HEK293 (cell line): ENCODE results near the gene GLRA3.

ENCODE experiments used
- CTCF ChIA-PET: fragments of 350-600 bp; formaldehyde crosslinking; extraction: SDS; loops from one replicate; lab custom pipeline; 2021; ENCODE audit warnings: antibody characterized with exemption; lab: Yijun Ruan, JAX
- POLR2A ChIA-PET: fragments of 300-600 bp; formaldehyde crosslinking; extraction: SDS; loops from one replicate; lab custom pipeline; 2020; ENCODE audit warnings: antibody characterized with exemption, inconsistent platforms; lab: Yijun Ruan, JAX
- H3K27ac ChIP-seq: fragments of 200-500 bp; sonication (Bioruptor generic); 2 replicates; pipeline ENCODE4 v1.5.1; 2014; ENCODE audit warnings: low read depth, low read length, control low read depth, inconsistent platforms; ENCODE audit errors: extremely low read depth
- H3K36me3 ChIP-seq, 2 experiments: fragments of 200-500 bp in 1 of 2; sonication (Bioruptor generic) in 1 of 2; 1 replicate in 1 of 2; 2 replicates in 1 of 2; pipeline ENCODE4 v1.5.1; 2014 to 2017; ENCODE audit warnings: inconsistent platforms in 2 of 2, low read length in 2 of 2; ENCODE audit not compliant: control insufficient read depth in 2 of 2, insufficient read depth in 1 of 2
- H3K4me1 ChIP-seq: fragments of 200-500 bp; sonication (Bioruptor generic); 2 replicates; pipeline ENCODE4 v1.5.1; 2014; ENCODE audit warnings: mild to moderate bottlenecking, low read length, inconsistent platforms; ENCODE audit not compliant: control insufficient read depth, insufficient read depth
- H3K4me3 ChIP-seq: 2 replicates; pipeline ENCODE4 v1.5.1; 2011; ENCODE audit warnings: low read depth, mild to moderate bottlenecking, control low read depth, low read length, moderate library complexity
- H3K9me3 ChIP-seq: fragments of 200-500 bp; sonication (Bioruptor generic); 2 replicates; pipeline ENCODE4 v1.5.1; 2014; ENCODE audit warnings: low read depth, low read length, inconsistent platforms; ENCODE audit not compliant: control insufficient read depth, insufficient read depth
- OVOL3 ChIP-seq: fragments of 450-650 bp; formaldehyde crosslinking; IDR thresholded peaks from 2 replicates; pipeline ENCODE4 v1.5.1; 2016; ENCODE audit warnings: missing biosample characterization, missing genetic modification characterization
- PRDM1 ChIP-seq: fragments of 450-650 bp; formaldehyde crosslinking; IDR thresholded peaks from 2 replicates; pipeline ENCODE4; 2016; ENCODE audit warnings: missing biosample characterization, missing genetic modification characterization
- PRDM6 ChIP-seq: fragments of 450-650 bp; formaldehyde crosslinking; IDR thresholded peaks from 2 replicates; pipeline ENCODE4 v1.5.1; 2017; ENCODE audit warnings: missing biosample characterization, missing genetic modification characterization
- RBAK ChIP-seq: fragments of 450-650 bp; formaldehyde crosslinking; IDR thresholded peaks from 2 replicates; pipeline ENCODE4 v1.5.1; 2016; ENCODE audit warnings: missing biosample characterization, missing genetic modification characterization
- SP3 ChIP-seq: fragments of 450-650 bp; formaldehyde crosslinking; IDR thresholded peaks from 2 replicates; pipeline ENCODE4 v1.5.1; 2016; ENCODE audit warnings: missing biosample characterization, missing genetic modification characterization
- SP7 ChIP-seq: fragments of 450-650 bp; formaldehyde crosslinking; IDR thresholded peaks from 2 replicates; pipeline ENCODE4 v1.5.1; 2016; ENCODE audit warnings: missing biosample characterization, missing genetic modification characterization
- ZBTB7A ChIP-seq: fragments of 450-650 bp; formaldehyde crosslinking; IDR thresholded peaks from 2 replicates; pipeline ENCODE4 v1.5.1; 2016; ENCODE audit warnings: low read depth, missing biosample characterization, missing genetic modification characterization
- ZFP69B ChIP-seq: fragments of 450-650 bp; formaldehyde crosslinking; IDR thresholded peaks from 2 replicates; pipeline ENCODE4 v1.5.1; 2016; ENCODE audit warnings: missing biosample characterization, missing genetic modification characterization
- ZNF214 ChIP-seq: fragments of 450-650 bp; formaldehyde crosslinking; IDR thresholded peaks from 2 replicates; pipeline ENCODE4 v1.5.1; 2017; ENCODE audit warnings: missing biosample characterization, mild to moderate bottlenecking, missing genetic modification characterization, borderline replicate concordance
- ZNF223 ChIP-seq: fragments of 450-650 bp; formaldehyde crosslinking; IDR thresholded peaks from 2 replicates; pipeline ENCODE4 v1.5.1; 2016; ENCODE audit warnings: missing biosample characterization, missing genetic modification characterization
- ZNF292 ChIP-seq: fragments of 450-650 bp; formaldehyde crosslinking; IDR thresholded peaks from 2 replicates; pipeline ENCODE4 v1.5.1; 2016; ENCODE audit warnings: low read depth, missing biosample characterization, missing genetic modification characterization, borderline replicate concordance
- ZNF324 ChIP-seq: fragments of 450-650 bp; formaldehyde crosslinking; IDR thresholded peaks from 2 replicates; pipeline ENCODE4 v1.5.1; 2016; ENCODE audit warnings: missing biosample characterization, missing genetic modification characterization
- ZNF518A ChIP-seq: fragments of 450-650 bp; formaldehyde crosslinking; conservative IDR thresholded peaks from 2 replicates; pipeline ENCODE4 v1.5.1; 2016; ENCODE audit warnings: low read depth, missing biosample characterization, missing genetic modification characterization
- ZNF530 ChIP-seq: fragments of 450-650 bp; formaldehyde crosslinking; IDR thresholded peaks from 2 replicates; pipeline ENCODE4 v1.5.1; 2016; ENCODE audit warnings: low read depth, missing biosample characterization, missing genetic modification characterization
- ZNF555 ChIP-seq: fragments of 450-650 bp; formaldehyde crosslinking; conservative IDR thresholded peaks from 2 replicates; pipeline ENCODE4 v1.5.1; 2017; ENCODE audit warnings: missing biosample characterization, mild to moderate bottlenecking, missing genetic modification characterization, inconsistent platforms
- ZNF596 ChIP-seq: fragments of 450-650 bp; IDR thresholded peaks from 2 replicates; pipeline ENCODE4 v1.5.0; 2018; ENCODE audit warnings: missing biosample characterization, mild to moderate bottlenecking, missing genetic modification characterization, moderate library complexity
- ZNF664 ChIP-seq: fragments of 450-650 bp; formaldehyde crosslinking; IDR thresholded peaks from 2 replicates; pipeline ENCODE4 v1.5.1; 2016; ENCODE audit warnings: missing biosample characterization, missing genetic modification characterization
- ZNF76 ChIP-seq: fragments of 450-650 bp; formaldehyde crosslinking; IDR thresholded peaks from 2 replicates; pipeline ENCODE4; 2016; ENCODE audit warnings: low read depth, missing biosample characterization, missing genetic modification characterization, borderline replicate concordance
- ZNF777 ChIP-seq: fragments of 450-650 bp; formaldehyde crosslinking; IDR thresholded peaks from 2 replicates; pipeline ENCODE4 v1.5.1; 2017; ENCODE audit warnings: missing biosample characterization, missing genetic modification characterization, borderline replicate concordance
- ZNF792 ChIP-seq: fragments of 450-650 bp; formaldehyde crosslinking; IDR thresholded peaks from 2 replicates; pipeline ENCODE4 v1.5.1; 2016; ENCODE audit warnings: missing biosample characterization, missing genetic modification characterization
- ZSCAN16 ChIP-seq: fragments of 450-650 bp; formaldehyde crosslinking; IDR thresholded peaks from 2 replicates; pipeline ENCODE4 v1.5.1; 2016; ENCODE audit warnings: missing biosample characterization, missing genetic modification characterization
- TF ChIP-seq, protein P1 (sequence below): fragments of 450-650 bp; formaldehyde crosslinking; IDR thresholded peaks from 2 replicates; pipeline ENCODE4 v1.5.1; 2017; ENCODE audit warnings: missing biosample characterization, missing genetic modification characterization
- TF ChIP-seq, protein P2 (sequence below): fragments of 450-650 bp; formaldehyde crosslinking; IDR thresholded peaks from 2 replicates; pipeline ENCODE4 v1.5.1; 2016; ENCODE audit warnings: missing biosample characterization, missing genetic modification characterization

Gene GLRA3

GRCh38 chr4:174640146-174640545 is 188.9 kb downstream of the GLRA3 start:
- TF ChIP-seq ZFP69B (tag by site-specific recombination) (no peak), ZNF324 (no peak), ZSCAN16 (tag by site-specific recombination) (no peak)
- TF ChIP-seq, all 188 proteins: peak for 0
- CTCF ChIA-PET, result no interaction called here
- POLR2A ChIA-PET, result no interaction called here

GRCh38 chr4:174635732-174636131 is 193.3 kb downstream of the GLRA3 start:
- H3K4me3 ChIP-seq, result no peak overlapping the region
- ChIA-PET CTCF (interaction anchor here (0.8 kb wide), 1 partner anchor 11 kb away, joined by 3 read pairs; no protein-coding TSS in a partner anchor), POLR2A (no interaction called here)
- no peaks in the 10 kb centered on the region for H3K9me3 ChIP-seq
- no peak overlapping the region for H3K27ac ChIP-seq
- H3K36me3 ChIP-seq, result no peaks in the 10 kb centered on the region
- no peak for TF ChIP-seq ZNF792 (tag by site-specific recombination)
- TF ChIP-seq, protein P1, sequence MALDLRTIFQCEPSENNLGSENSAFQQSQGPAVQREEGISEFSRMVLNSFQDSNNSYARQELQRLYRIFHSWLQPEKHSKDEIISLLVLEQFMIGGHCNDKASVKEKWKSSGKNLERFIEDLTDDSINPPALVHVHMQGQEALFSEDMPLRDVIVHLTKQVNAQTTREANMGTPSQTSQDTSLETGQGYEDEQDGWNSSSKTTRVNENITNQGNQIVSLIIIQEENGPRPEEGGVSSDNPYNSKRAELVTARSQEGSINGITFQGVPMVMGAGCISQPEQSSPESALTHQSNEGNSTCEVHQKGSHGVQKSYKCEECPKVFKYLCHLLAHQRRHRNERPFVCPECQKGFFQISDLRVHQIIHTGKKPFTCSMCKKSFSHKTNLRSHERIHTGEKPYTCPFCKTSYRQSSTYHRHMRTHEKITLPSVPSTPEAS (tag by site-specific recombination), result no peak
- TF ChIP-seq SP7 (tag by site-specific recombination), result no peak
- TF ChIP-seq ZNF596, result no peak
- no peak for TF ChIP-seq SP3 (tag by site-specific recombination)
- TF ChIP-seq ZNF214, result no peak
- TF ChIP-seq ZNF292 (tag by site-specific recombination), result no peak
- H3K4me1 ChIP-seq, result no peaks in the 10 kb centered on the region

More at GRCh38 chr4:174640146-174640545, 188.9 kb downstream of the GLRA3 start:
- Histone ChIP-seq H3K27ac (no peak overlapping the region), H3K9me3 (no peaks in the 10 kb centered on the region), H3K4me3 (no peak overlapping the region), H3K4me1 (no peaks in the 10 kb centered on the region), H3K36me3 (no peaks in the 10 kb centered on the region)

DNA sequence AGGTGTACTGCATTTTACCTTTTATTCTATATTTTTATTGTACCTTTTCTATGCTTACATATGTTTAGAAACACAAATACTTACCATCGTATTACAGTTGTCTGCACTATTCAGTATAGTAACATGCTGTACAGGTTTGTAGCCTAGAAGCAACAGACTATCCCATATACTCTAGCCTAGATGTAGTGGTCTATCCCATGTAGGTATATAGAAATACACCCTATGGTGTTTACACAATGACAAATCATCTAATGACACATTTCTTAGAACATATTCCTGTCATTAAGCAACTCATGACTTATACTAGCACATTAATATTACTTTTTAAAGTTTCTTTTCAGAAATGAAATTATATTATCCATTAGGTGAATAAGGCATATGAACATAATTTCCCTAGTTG is 195.6 kb downstream of the GLRA3 start:
- ChIA-PET POLR2A (no interaction called here), CTCF (interaction anchor here (1.7 kb wide), 1 partner anchor 268 kb away, joined by 7 read pairs; no protein-coding TSS in a partner anchor)
- Histone ChIP-seq H3K9me3 (no peaks in the 10 kb centered on the region), H3K4me3 (no peak overlapping the region), H3K27ac (no peak overlapping the region), H3K36me3 (no peaks in the 10 kb centered on the region), H3K4me1 (no peaks in the 10 kb centered on the region)
- TF ChIP-seq ZNF664 (tag by site-specific recombination), result no peak
- TF ChIP-seq PRDM1, result no peak
- TF ChIP-seq ZNF530, result no peak
- no peak for TF ChIP-seq ZNF223 (tag by site-specific recombination)
- no peak for TF ChIP-seq ZBTB7A (tag by site-specific recombination)
- no peak for TF ChIP-seq ZNF555 (tag by site-specific recombination)
- no peak for TF ChIP-seq ZNF518A (tag by site-specific recombination)
- TF ChIP-seq ZNF777, result no peak
- no peak for TF ChIP-seq OVOL3 (tag by site-specific recombination)
- TF ChIP-seq, protein P2, sequence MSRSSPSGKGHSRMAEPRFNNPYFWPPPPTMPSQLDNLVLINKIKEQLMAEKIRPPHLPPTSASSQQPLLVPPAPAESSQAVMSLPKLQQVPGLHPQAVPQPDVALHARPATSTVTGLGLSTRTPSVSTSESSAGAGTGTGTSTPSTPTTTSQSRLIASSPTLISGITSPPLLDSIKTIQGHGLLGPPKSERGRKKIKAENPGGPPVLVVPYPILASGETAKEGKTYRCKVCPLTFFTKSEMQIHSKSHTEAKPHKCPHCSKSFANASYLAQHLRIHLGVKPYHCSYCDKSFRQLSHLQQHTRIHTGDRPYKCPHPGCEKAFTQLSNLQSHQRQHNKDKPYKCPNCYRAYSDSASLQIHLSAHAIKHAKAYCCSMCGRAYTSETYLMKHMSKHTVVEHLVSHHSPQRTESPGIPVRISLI (tag by site-specific recombination), result no peak
- no peak for TF ChIP-seq ZNF76 (tag by site-specific recombination)
- TF ChIP-seq PRDM6 (tag by site-specific recombination), result no peak
- no peak for TF ChIP-seq RBAK (tag by site-specific recombination)
